Fibroblast of mammary gland (primary cell): ENCODE measurements around the gene HSF2.
"Not testable (repeated sequence)": the region's sequence is repeated elsewhere in the genome, so short reads cannot be mapped to it uniquely, and the experiment has no call there.

Experiments
- DNase-seq: peaks from one replicate; pipeline ENCODE4 v3.0.0-alpha.2; 2010; ENCODE audit warnings: low read depth
- H3K4me3 ChIP-seq: 2 replicates; pipeline ENCODE4 v1.5.1; 2011; ENCODE audit warnings: low read depth, mild to moderate bottlenecking, low read length, moderate library complexity; ENCODE audit not compliant: control insufficient read depth
- TF ChIP-seq, protein P1 (sequence below): conservative IDR thresholded peaks from 2 replicates; pipeline ENCODE4 v1.5.1; 2011; ENCODE audit warnings: low read depth, low read length, inconsistent platforms; ENCODE audit not compliant: control insufficient read depth, insufficient read depth

The HSF2 gene

GRCh38 chr6:122438975-122439374, 39.5 kb downstream of the HSF2 start:
- TF ChIP-seq, protein P1, sequence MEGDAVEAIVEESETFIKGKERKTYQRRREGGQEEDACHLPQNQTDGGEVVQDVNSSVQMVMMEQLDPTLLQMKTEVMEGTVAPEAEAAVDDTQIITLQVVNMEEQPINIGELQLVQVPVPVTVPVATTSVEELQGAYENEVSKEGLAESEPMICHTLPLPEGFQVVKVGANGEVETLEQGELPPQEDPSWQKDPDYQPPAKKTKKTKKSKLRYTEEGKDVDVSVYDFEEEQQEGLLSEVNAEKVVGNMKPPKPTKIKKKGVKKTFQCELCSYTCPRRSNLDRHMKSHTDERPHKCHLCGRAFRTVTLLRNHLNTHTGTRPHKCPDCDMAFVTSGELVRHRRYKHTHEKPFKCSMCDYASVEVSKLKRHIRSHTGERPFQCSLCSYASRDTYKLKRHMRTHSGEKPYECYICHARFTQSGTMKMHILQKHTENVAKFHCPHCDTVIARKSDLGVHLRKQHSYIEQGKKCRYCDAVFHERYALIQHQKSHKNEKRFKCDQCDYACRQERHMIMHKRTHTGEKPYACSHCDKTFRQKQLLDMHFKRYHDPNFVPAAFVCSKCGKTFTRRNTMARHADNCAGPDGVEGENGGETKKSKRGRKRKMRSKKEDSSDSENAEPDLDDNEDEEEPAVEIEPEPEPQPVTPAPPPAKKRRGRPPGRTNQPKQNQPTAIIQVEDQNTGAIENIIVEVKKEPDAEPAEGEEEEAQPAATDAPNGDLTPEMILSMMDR = no peak
- no peak for DNase-seq

GRCh38 chr6:122445274-122445673, 45.8 kb downstream of the HSF2 start:
- TF ChIP-seq, protein P1 = no peak
- no peak overlapping the region for H3K4me3 ChIP-seq
- no peak for DNase-seq

More at GRCh38 chr6:122438975-122439374, 39.5 kb downstream of the HSF2 start:
- no peak overlapping the region for H3K4me3 ChIP-seq

GRCh38 chr6:122449069-122449468, 49.6 kb downstream of the HSF2 start:
- H3K4me3 ChIP-seq = no peak overlapping the region
- TF ChIP-seq, protein P1 = no peak
- no peak for DNase-seq

GRCh38 chr6:122452509-122452908, 53.1 kb downstream of the HSF2 start:
- DNase-seq = no peak
- no peak overlapping the region for H3K4me3 ChIP-seq
- TF ChIP-seq, protein P1 = no peak

DNA sequence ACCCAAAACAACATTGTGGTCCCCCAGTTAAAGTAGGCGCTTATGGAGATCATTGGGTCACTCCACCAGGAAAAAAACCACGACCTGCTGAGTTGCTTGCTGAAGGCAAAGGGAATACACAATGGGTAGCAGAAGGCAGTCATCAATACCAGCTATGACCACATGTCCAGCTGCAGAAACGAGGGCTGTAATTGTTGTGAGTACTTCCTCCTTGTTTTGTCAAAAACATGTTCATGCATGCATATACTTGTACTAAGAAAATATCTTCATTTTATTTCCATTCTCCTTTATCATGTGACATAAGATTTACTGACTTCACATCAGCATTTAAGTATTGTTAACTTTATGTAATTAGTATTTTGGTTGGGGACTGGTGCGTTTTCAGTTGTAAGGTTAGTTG, 55.2 kb downstream of the HSF2 start:
- H3K4me3 ChIP-seq = no peak overlapping the region
- TF ChIP-seq, protein P1 = no peak
- no peak for DNase-seq

GRCh38 chr6:122455116-122455515, 55.7 kb downstream of the HSF2 start:
- DNase-seq, H3K4me3 ChIP-seq: not testable (repeated sequence)

DNA sequence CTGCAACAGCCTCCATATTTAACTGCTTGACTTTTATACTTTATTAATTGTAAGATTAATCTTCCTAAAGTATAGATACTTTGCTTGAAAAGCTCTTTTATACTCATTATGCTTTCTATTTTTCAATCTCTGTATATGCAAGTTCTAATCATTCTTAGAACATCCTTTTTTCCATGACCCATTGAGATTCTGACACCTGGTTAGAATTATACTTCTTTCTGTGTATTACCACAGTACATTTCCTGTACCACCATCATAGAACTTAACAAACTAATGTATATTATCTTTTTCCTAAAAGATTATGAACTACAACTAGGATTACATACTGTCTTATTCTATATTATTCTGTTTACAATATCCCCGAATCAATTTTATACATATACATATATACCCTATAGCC, 58.6 kb downstream of the HSF2 start:
- TF ChIP-seq, protein P1 = no peak
- no peak overlapping the region for H3K4me3 ChIP-seq

More for the DNA sequence above, 58.6 kb downstream of the HSF2 start:
- no peak for DNase-seq
